ENCODE data around the gene HERC4.

DNA sequence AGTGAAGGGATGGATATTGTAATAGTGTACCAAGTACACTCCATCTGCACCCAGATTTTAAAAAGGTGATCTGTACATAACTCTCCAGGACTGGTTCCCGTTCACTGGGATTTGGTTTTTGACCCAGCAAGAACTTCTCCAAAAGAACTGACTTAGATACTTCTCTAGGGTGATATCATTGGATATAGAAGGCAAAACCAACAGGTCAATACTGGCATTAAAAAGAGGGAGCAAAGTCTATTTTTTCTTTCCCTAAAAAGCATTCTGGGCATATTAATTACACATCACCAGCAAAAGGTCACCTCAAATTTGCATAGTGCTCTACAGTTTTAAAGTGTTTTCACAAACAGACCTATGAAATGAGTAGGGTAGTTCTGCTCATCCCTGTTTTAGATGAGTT, 37.8 kb upstream of the HERC4 start:
- TF ChIP-seq, protein P1, sequence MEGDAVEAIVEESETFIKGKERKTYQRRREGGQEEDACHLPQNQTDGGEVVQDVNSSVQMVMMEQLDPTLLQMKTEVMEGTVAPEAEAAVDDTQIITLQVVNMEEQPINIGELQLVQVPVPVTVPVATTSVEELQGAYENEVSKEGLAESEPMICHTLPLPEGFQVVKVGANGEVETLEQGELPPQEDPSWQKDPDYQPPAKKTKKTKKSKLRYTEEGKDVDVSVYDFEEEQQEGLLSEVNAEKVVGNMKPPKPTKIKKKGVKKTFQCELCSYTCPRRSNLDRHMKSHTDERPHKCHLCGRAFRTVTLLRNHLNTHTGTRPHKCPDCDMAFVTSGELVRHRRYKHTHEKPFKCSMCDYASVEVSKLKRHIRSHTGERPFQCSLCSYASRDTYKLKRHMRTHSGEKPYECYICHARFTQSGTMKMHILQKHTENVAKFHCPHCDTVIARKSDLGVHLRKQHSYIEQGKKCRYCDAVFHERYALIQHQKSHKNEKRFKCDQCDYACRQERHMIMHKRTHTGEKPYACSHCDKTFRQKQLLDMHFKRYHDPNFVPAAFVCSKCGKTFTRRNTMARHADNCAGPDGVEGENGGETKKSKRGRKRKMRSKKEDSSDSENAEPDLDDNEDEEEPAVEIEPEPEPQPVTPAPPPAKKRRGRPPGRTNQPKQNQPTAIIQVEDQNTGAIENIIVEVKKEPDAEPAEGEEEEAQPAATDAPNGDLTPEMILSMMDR (conservative IDR thresholded peaks at IDR 0.05; ENCODE audit: low read length): no peak
- TF ChIP-seq EZH2phosphoT487 (IDR thresholded peaks at IDR 0.05; ENCODE audit: borderline replicate concordance, low read depth, low read length): no peak
